HEK293 (cell line): ENCODE data around the gene MAST2.

ENCODE experiments used
- CTCF ChIA-PET: fragments of 350-600 bp; formaldehyde crosslinking; extraction: SDS; loops from one replicate; lab custom pipeline; 2021; ENCODE audit warnings: antibody characterized with exemption; lab: Yijun Ruan, JAX
- POLR2A ChIA-PET: fragments of 300-600 bp; formaldehyde crosslinking; extraction: SDS; loops from one replicate; lab custom pipeline; 2020; ENCODE audit warnings: antibody characterized with exemption, inconsistent platforms; lab: Yijun Ruan, JAX
- H3K27ac ChIP-seq: fragments of 200-500 bp; sonication (Bioruptor generic); 2 replicates; pipeline ENCODE4 v1.5.1; 2014; ENCODE audit warnings: low read depth, low read length, control low read depth, inconsistent platforms; ENCODE audit errors: extremely low read depth
- H3K36me3 ChIP-seq, 2 experiments: fragments of 200-500 bp in 1 of 2; sonication (Bioruptor generic) in 1 of 2; 1 replicate in 1 of 2; 2 replicates in 1 of 2; pipeline ENCODE4 v1.5.1; 2014 to 2017; ENCODE audit warnings: inconsistent platforms in 2 of 2, low read length in 2 of 2; ENCODE audit not compliant: control insufficient read depth in 2 of 2, insufficient read depth in 1 of 2
- H3K4me1 ChIP-seq: fragments of 200-500 bp; sonication (Bioruptor generic); 2 replicates; pipeline ENCODE4 v1.5.1; 2014; ENCODE audit warnings: mild to moderate bottlenecking, low read length, inconsistent platforms; ENCODE audit not compliant: control insufficient read depth, insufficient read depth
- H3K4me3 ChIP-seq: 2 replicates; pipeline ENCODE4 v1.5.1; 2011; ENCODE audit warnings: low read depth, mild to moderate bottlenecking, control low read depth, low read length, moderate library complexity
- H3K9me3 ChIP-seq: fragments of 200-500 bp; sonication (Bioruptor generic); 2 replicates; pipeline ENCODE4 v1.5.1; 2014; ENCODE audit warnings: low read depth, low read length, inconsistent platforms; ENCODE audit not compliant: control insufficient read depth, insufficient read depth
- GLI2 ChIP-seq: fragments of 450-650 bp; formaldehyde crosslinking; IDR thresholded peaks from 2 replicates; pipeline ENCODE4; 2017; ENCODE audit warnings: missing biosample characterization, missing genetic modification characterization, low read depth, borderline replicate concordance
- GLIS2 ChIP-seq: fragments of 450-650 bp; formaldehyde crosslinking; IDR thresholded peaks from 2 replicates; pipeline ENCODE4 v1.5.1; 2016; ENCODE audit warnings: missing biosample characterization, missing genetic modification characterization
- HOXC10 ChIP-seq: sonication (generic); formaldehyde crosslinking; IDR thresholded peaks from 2 replicates; pipeline ENCODE4 v1.8.1; 2023; ENCODE audit warnings: mild to moderate bottlenecking, missing genetic modification reagents
- HOXD13 ChIP-seq: sonication (generic); formaldehyde crosslinking; IDR thresholded peaks from 2 replicates; pipeline ENCODE4 v1.8.0; 2022; ENCODE audit warnings: missing genetic modification reagents, borderline replicate concordance
- KLF17 ChIP-seq: fragments of 450-650 bp; formaldehyde crosslinking; IDR thresholded peaks from 2 replicates; pipeline ENCODE4 v1.5.1; 2016; ENCODE audit warnings: missing biosample characterization, missing genetic modification characterization
- KLF9 ChIP-seq: fragments of 450-650 bp; formaldehyde crosslinking; IDR thresholded peaks from 2 replicates; pipeline ENCODE4 v1.5.1; 2016; ENCODE audit warnings: missing biosample characterization, missing genetic modification characterization, low read depth
- OVOL3 ChIP-seq: fragments of 450-650 bp; formaldehyde crosslinking; IDR thresholded peaks from 2 replicates; pipeline ENCODE4 v1.5.1; 2016; ENCODE audit warnings: missing biosample characterization, missing genetic modification characterization
- RBAK ChIP-seq: fragments of 450-650 bp; formaldehyde crosslinking; IDR thresholded peaks from 2 replicates; pipeline ENCODE4 v1.5.1; 2016; ENCODE audit warnings: missing biosample characterization, missing genetic modification characterization
- ZBTB20 ChIP-seq: fragments of 450-650 bp; formaldehyde crosslinking; IDR thresholded peaks from 2 replicates; pipeline ENCODE4 v1.5.1; 2016; ENCODE audit warnings: missing biosample characterization, missing genetic modification characterization
- ZNF10 ChIP-seq: fragments of 450-650 bp; formaldehyde crosslinking; IDR thresholded peaks from 2 replicates; pipeline ENCODE4 v1.5.1; 2017; ENCODE audit warnings: missing biosample characterization, missing genetic modification characterization
- ZNF112 ChIP-seq: fragments of 450-650 bp; formaldehyde crosslinking; IDR thresholded peaks from 2 replicates; pipeline ENCODE4 v1.5.0; 2017; ENCODE audit warnings: missing biosample characterization, missing genetic modification characterization
- ZNF121 ChIP-seq: fragments of 450-650 bp; formaldehyde crosslinking; IDR thresholded peaks from 2 replicates; pipeline ENCODE4 v1.5.1; 2016; ENCODE audit warnings: missing biosample characterization, missing genetic modification characterization
- ZNF155 ChIP-seq: fragments of 450-650 bp; formaldehyde crosslinking; IDR thresholded peaks from 2 replicates; pipeline ENCODE4 v1.5.1; 2016; ENCODE audit warnings: missing biosample characterization, missing genetic modification characterization
- ZNF214 ChIP-seq: fragments of 450-650 bp; formaldehyde crosslinking; IDR thresholded peaks from 2 replicates; pipeline ENCODE4 v1.5.1; 2017; ENCODE audit warnings: missing biosample characterization, mild to moderate bottlenecking, missing genetic modification characterization, borderline replicate concordance
- ZNF23 ChIP-seq: fragments of 450-650 bp; formaldehyde crosslinking; IDR thresholded peaks from 2 replicates; pipeline ENCODE4 v1.5.1; 2016; ENCODE audit warnings: missing biosample characterization, missing genetic modification characterization, borderline replicate concordance
- ZNF433 ChIP-seq: fragments of 450-650 bp; formaldehyde crosslinking; IDR thresholded peaks from 2 replicates; pipeline ENCODE4 v1.5.1; 2016; ENCODE audit warnings: missing biosample characterization, missing genetic modification characterization, low read depth
- ZNF513 ChIP-seq: fragments of 450-650 bp; IDR thresholded peaks from 2 replicates; pipeline ENCODE4 v1.5.1; 2018; ENCODE audit warnings: missing biosample characterization, missing genetic modification characterization
- ZNF549 ChIP-seq: fragments of 450-650 bp; IDR thresholded peaks from 2 replicates; pipeline ENCODE4 v1.5.1; 2018; ENCODE audit warnings: missing biosample characterization, missing genetic modification characterization, mild to moderate bottlenecking, inconsistent platforms, moderate library complexity
- ZNF558 ChIP-seq: fragments of 450-650 bp; formaldehyde crosslinking; IDR thresholded peaks from 2 replicates; pipeline ENCODE4 v1.5.1; 2016; ENCODE audit warnings: missing biosample characterization, missing genetic modification characterization
- ZNF560 ChIP-seq: fragments of 450-650 bp; formaldehyde crosslinking; IDR thresholded peaks from 2 replicates; pipeline ENCODE4 v1.5.1; 2017; ENCODE audit warnings: missing biosample characterization, missing genetic modification characterization, borderline replicate concordance
- ZNF654 ChIP-seq: fragments of 450-650 bp; formaldehyde crosslinking; IDR thresholded peaks from 2 replicates; pipeline ENCODE4 v1.5.1; 2016; ENCODE audit warnings: low read depth, missing biosample characterization, missing genetic modification characterization
- ZNF791 ChIP-seq: fragments of 450-650 bp; formaldehyde crosslinking; IDR thresholded peaks from 2 replicates; pipeline ENCODE4 v1.5.1; 2016; ENCODE audit warnings: missing biosample characterization, missing genetic modification characterization
- ZNF792 ChIP-seq: fragments of 450-650 bp; formaldehyde crosslinking; IDR thresholded peaks from 2 replicates; pipeline ENCODE4 v1.5.1; 2016; ENCODE audit warnings: missing biosample characterization, missing genetic modification characterization
- ZSCAN30 ChIP-seq: fragments of 450-650 bp; IDR thresholded peaks from 2 replicates; pipeline ENCODE4 v1.5.1; 2018; ENCODE audit warnings: missing biosample characterization, mild to moderate bottlenecking, missing genetic modification characterization, moderate library complexity
- TF ChIP-seq, protein P1 (sequence below): fragments of 450-650 bp; formaldehyde crosslinking; IDR thresholded peaks from 2 replicates; pipeline ENCODE4 v1.5.1; 2016; ENCODE audit warnings: missing biosample characterization, missing genetic modification characterization
- TF ChIP-seq, protein P2 (sequence below): fragments of 450-650 bp; formaldehyde crosslinking; optimal IDR thresholded peaks from 2 replicates; pipeline ENCODE3; 2016; ENCODE audit warnings: missing biosample characterization, mild to moderate bottlenecking, missing genetic modification characterization

The MAST2 gene

GRCh38 chr1:45995298-45995697 lies 191.9 kb downstream of the MAST2 start:
- no peak overlapping the region for H3K4me3 ChIP-seq
- H3K9me3 ChIP-seq: no peaks in the 10 kb centered on the region
- CTCF ChIA-PET: interaction anchor here (0.7 to 1.1 kb wide), 2 partner anchors 121 to 146 kb away, joined by 3 read pairs; no protein-coding TSS in a partner anchor
- TF ChIP-seq HOXD13 (CRISPR knock-in tag): no peak
- TF ChIP-seq, protein P1, sequence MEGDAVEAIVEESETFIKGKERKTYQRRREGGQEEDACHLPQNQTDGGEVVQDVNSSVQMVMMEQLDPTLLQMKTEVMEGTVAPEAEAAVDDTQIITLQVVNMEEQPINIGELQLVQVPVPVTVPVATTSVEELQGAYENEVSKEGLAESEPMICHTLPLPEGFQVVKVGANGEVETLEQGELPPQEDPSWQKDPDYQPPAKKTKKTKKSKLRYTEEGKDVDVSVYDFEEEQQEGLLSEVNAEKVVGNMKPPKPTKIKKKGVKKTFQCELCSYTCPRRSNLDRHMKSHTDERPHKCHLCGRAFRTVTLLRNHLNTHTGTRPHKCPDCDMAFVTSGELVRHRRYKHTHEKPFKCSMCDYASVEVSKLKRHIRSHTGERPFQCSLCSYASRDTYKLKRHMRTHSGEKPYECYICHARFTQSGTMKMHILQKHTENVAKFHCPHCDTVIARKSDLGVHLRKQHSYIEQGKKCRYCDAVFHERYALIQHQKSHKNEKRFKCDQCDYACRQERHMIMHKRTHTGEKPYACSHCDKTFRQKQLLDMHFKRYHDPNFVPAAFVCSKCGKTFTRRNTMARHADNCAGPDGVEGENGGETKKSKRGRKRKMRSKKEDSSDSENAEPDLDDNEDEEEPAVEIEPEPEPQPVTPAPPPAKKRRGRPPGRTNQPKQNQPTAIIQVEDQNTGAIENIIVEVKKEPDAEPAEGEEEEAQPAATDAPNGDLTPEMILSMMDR (tag by site-specific recombination): no peak
- TF ChIP-seq KLF9 (tag by site-specific recombination): no peak
- TF ChIP-seq ZNF654 (tag by site-specific recombination): no peak
- TF ChIP-seq HOXC10 (CRISPR knock-in tag): no peak
- TF ChIP-seq GLI2 (tag by site-specific recombination): no peak
- no peak for TF ChIP-seq GLIS2 (tag by site-specific recombination)
- TF ChIP-seq ZNF433 (tag by site-specific recombination): no peak
- TF ChIP-seq ZNF10 (tag by site-specific recombination): no peak
- no peak for TF ChIP-seq ZNF121 (tag by site-specific recombination)
- no peak for TF ChIP-seq KLF17 (tag by site-specific recombination)
- TF ChIP-seq, protein P2, sequence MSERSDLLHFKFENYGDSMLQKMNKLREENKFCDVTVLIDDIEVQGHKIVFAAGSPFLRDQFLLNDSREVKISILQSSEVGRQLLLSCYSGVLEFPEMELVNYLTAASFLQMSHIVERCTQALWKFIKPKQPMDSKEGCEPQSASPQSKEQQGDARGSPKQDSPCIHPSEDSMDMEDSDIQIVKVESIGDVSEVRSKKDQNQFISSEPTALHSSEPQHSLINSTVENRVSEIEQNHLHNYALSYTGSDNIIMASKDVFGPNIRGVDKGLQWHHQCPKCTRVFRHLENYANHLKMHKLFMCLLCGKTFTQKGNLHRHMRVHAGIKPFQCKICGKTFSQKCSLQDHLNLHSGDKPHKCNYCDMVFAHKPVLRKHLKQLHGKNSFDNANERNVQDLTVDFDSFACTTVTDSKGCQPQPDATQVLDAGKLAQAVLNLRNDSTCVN: no peak
- TF ChIP-seq ZNF560 (tag by site-specific recombination): no peak
- no peak for TF ChIP-seq ZNF214 (tag by site-specific recombination)
- no peak for TF ChIP-seq ZBTB20 (tag by site-specific recombination)
- no peak for TF ChIP-seq ZNF549 (tag by site-specific recombination)
- TF ChIP-seq OVOL3: no peak
- TF ChIP-seq ZNF112 (tag by site-specific recombination): no peak
- TF ChIP-seq ZNF558: no peak
- TF ChIP-seq ZNF513 (tag by site-specific recombination): no peak
- no peaks in the 10 kb centered on the region for H3K4me1 ChIP-seq
- POLR2A ChIA-PET: no interaction called here
- peaks cover 0 to 9% of the 10 kb centered on the region in 2 experiments; a peak in 1 of 3 replicates for H3K36me3 ChIP-seq
- no peak overlapping the region for H3K27ac ChIP-seq

DNA sequence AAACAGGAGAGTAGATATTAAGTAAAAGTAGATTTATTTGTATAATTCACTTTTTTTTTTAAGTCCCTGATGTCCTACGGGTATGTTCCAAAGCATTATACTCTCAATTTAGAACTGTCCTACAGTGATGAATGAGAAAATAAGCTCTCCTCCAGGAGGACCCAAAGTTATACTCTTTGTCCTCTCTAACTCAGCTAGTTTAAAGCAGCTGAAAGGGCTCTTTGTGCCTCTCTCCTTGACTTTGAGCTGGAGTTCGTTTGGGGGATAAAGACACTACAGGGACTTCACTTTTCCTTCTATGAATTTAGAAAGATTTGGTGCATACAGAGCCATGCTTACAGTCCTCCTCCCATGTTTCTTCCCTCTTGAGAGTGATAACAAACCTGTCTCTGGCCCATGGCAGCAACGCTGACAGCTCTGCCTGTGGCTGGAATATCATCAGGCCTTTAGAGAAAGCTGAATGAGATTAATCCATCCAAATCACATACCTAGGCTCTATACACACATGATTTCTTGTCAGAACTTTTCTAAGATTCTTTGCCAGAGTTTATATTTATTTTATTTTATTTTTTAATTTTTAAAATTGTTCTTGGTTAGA lies 194.7 kb downstream of the MAST2 start:
- ChIA-PET POLR2A (no interaction called here), CTCF (interaction anchor here (1.1 kb wide), 1 partner anchor 226 kb away, joined by 4 read pairs; no protein-coding TSS in a partner anchor)
- Histone ChIP-seq H3K9me3 (no peaks in the 10 kb centered on the region), H3K36me3 (peaks cover 0 to 13% of the 10 kb centered on the region in 2 experiments; a peak in 1 of 3 replicates), H3K27ac (no peak overlapping the region), H3K4me1 (no peaks in the 10 kb centered on the region), H3K4me3 (no peak overlapping the region)
- TF ChIP-seq RBAK (tag by site-specific recombination) (no peak), ZNF791 (no peak), ZNF23 (tag by site-specific recombination) (no peak), ZNF155 (no peak), ZNF792 (tag by site-specific recombination) (no peak), ZSCAN30 (tag by site-specific recombination) (no peak)
- TF ChIP-seq, protein P2: no peak
